Epithelial cell of esophagus (primary cell): ENCODE measurements around the gene VSTM2B.
A peak's percentile ranks its signal among the peaks of the same experiment; 100 is the strongest.

Experiments used
- DNase-seq: peaks from one replicate; pipeline ENCODE4 v3.0.0; 2010; ENCODE audit warnings: low read depth
- H3K4me3 ChIP-seq: 2 replicates; pipeline ENCODE4 v1.5.1; 2011; ENCODE audit warnings: mild to moderate bottlenecking, low read length, control low read depth
- TF ChIP-seq, protein P1 (sequence below): IDR thresholded peaks from 2 replicates; pipeline ENCODE4 v1.5.1; 2011; ENCODE audit warnings: low read depth, mild to moderate bottlenecking, low read length, control low read depth, inconsistent platforms; ENCODE audit not compliant: insufficient read depth; ENCODE audit errors: missing control alignments

Gene VSTM2B

DNA sequence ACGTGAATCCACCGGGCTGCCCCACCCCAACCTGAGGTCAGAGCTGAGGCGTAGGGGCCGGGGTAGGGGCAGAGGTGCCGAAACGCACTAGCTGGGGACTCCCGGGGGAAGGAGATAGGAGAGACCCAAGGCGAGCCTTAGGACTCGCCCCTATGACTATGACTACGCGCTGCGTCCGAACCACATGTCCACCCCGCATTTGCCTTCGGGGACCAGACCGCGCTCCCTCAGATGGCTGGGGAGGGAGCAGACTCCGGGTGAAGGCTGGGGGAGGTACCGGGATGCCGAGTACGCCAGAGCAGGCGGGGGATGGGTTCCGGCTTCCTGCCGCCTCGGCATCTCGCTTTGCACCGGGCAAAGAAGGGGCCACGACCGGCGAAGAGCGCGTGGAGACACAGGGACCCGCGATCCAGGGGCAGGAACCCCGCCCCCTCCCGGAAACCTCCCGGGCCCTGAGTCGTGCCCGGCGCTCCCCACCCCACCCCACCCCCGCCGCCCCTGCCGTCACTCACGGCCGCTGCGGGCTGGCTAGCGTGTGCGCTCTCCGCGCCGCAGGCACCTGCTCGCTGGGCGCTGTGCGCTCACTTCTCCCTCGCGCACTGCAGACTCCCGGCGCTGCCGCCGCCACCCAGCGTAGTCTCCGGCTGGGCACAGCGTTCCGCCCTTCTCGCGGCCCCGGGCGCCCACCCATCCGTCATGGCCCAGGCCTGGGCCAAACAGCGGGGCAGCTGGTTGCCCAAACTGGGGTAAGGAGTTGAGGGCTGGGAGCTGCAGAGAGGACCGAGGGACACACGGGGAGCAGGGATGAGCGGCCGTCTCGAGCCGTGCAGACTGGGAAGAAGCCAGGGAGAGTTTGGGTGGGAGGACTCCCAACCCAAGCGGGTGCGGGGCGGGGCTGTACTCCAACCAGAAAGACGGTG, 622 bp upstream of the VSTM2B start:
- TF ChIP-seq, protein P1, sequence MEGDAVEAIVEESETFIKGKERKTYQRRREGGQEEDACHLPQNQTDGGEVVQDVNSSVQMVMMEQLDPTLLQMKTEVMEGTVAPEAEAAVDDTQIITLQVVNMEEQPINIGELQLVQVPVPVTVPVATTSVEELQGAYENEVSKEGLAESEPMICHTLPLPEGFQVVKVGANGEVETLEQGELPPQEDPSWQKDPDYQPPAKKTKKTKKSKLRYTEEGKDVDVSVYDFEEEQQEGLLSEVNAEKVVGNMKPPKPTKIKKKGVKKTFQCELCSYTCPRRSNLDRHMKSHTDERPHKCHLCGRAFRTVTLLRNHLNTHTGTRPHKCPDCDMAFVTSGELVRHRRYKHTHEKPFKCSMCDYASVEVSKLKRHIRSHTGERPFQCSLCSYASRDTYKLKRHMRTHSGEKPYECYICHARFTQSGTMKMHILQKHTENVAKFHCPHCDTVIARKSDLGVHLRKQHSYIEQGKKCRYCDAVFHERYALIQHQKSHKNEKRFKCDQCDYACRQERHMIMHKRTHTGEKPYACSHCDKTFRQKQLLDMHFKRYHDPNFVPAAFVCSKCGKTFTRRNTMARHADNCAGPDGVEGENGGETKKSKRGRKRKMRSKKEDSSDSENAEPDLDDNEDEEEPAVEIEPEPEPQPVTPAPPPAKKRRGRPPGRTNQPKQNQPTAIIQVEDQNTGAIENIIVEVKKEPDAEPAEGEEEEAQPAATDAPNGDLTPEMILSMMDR = no peak
- no peak overlapping the region for H3K4me3 ChIP-seq
- DNase-seq = no peak

DNA sequence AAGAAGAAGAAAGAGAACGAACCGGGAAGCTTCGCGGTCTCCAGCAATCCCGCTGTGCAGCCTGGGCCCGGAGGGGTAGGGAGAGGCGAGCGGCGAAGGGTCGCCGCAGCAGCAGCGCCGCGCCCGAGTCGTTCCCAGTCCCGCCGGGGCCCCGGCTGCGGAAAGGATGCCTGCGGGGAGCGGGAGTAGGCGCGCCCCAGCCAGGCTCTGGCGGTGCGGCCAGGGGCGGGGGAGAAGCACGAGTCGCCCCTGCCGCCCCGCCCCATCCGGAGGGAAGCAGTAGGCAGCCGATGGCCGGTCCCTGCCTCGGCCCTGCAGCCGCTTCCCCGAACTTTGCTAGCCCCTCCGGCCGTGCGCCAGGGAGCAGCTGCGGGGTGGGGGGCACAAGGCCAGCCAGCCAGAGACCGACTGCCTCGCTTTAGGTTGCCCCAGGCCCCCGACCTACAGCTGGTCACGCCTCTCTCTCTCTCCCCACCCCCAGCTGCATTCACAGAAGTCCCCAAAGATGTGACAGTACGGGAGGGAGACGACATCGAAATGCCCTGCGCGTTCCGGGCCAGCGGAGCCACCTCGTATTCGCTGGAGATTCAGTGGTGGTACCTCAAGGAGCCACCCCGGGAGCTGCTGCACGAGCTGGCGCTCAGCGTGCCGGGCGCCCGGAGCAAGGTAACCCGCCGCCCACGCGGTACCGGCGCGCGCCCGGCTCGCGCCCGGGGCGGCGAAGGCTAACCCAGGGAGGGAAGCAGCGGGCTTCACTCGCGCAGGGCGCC, 1.1 kb downstream of the VSTM2B start:
- DNase-seq = no peak
- TF ChIP-seq, protein P1 = no peak
- H3K4me3 ChIP-seq = no peak overlapping the region

DNA sequence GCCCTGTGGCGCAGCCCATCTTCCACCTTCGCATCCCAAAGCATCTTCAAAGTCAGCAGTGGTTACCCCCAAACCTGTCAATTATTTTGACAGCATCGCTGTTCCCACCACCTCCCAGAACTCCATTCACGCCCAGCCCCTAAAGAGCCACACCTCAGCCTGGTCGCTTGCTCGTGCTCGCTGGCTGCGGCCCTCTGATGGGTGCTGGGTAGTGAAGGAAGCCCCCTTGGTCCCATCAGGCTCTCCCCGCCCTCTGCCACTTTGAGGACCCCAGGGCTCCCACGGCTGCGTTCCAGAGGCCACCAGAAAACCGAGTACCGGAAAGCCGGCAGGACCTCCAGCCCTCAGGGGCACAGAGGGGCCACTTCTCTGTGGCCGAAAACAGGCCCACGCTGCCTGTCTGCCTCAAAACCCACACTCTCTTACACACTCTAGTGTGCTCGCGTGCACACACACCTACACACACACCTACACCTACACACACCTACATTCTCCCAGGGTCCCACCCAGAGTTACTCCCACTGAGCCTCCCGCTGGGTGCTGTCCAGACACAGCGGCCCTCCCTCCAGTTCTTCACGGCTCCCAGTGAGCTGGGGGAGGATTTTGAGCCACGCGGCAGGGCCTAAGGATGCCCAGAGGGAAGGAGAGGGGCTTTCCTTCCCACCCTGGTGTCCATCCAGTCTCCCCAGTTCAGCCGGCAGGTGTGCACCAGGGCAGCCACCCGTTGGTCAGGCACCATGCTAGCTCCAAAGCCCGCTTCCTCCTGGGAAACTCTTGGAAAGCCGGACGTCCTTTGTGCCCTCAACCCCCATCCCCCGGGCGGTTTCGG, 1.9 kb downstream of the VSTM2B start:
- TF ChIP-seq, protein P1 = no peak
- no peak for DNase-seq
- no peak overlapping the region for H3K4me3 ChIP-seq

DNA sequence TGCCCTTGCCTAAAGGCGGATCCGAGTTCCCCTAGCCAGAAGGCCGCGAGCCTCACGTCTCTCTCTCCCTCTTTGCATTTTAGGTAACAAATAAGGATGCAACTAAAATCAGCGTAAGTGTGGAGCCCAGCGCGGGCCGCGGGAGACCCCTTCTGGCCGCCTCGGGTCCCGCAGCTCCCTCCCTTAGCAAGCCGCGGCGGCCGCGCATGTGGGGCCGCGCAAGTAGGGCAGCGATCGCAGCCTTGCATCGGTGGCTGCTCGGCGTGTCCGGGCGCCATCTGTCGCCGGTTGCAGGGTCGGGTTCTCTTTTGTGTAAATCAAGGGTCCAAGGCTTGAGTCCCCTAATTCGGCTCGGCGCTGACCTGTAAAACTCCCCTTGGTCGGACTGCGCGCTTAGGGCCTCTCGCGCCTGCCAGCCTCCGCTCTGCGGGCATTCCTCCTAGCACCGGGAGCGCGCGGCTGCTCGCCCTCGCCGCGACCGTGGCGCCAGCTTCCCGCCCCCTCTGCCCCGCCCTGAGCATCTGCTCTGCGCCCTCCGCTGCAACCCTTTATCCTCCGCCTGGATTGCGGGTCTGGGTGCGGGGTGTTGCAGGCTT, 2.7 kb downstream of the VSTM2B start:
- no peak overlapping the region for H3K4me3 ChIP-seq
- DNase-seq = peak; percentile 50
- TF ChIP-seq, protein P1 = peak; percentile 40

DNA sequence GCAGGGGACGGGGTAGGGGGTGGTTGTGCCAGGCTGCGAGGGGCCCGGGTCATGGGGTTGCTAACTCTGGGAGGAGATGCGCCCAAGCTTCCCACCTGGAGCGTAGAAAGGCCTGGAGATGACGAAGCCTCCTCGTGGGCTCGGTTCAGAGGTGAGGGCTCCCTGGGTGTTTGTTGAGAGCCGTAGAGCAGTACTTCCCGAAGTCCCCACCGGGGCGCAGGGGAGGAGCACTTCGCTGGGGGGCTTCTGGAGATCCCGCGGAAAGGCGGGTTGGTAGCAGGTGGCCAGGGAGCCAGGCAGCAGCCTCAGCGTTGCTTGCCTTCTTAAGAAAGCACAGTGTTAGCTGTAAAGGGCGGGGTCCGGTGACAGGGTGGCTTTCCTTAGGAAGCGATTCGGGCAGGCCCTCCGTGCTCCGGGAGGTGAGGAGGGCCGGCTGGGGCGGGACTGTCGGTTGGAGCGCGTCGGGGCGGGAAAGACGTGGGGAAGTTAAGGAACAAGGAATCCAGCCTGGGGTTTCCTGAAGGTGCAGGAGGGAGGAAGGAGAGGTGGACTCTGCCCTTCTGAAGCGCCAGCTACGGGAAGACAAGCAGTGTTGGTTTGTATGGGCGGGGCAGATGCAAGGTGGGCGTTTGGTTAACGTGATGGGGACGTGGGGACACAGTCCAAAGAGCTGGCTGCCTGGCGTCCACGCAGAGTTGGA, 3.3 kb downstream of the VSTM2B start:
- DNase-seq = no peak
- H3K4me3 ChIP-seq = no peak overlapping the region
- TF ChIP-seq, protein P1 = no peak
